NCI-H748 (cell line): ENCODE results near the gene UNC45B.
"Not testable (repeated sequence)": the region's sequence is repeated elsewhere in the genome, so short reads cannot be mapped to it uniquely, and the experiment has no call there.

Source experiments
- DNase-seq: peaks from one replicate; lab custom pipeline; 2025; ENCODE audit not compliant: unreplicated experiment; lab: John Stamatoyannopoulos, UW

The UNC45B gene

GRCh38 chr17:35169835-35170363 lies 22.3 kb downstream of the UNC45B start:
- DNase-seq = no peak

- no peak for DNase-seq
Observed at GRCh38 chr17:35170968-35171771, 23.6 kb downstream of the UNC45B start.

DNA sequence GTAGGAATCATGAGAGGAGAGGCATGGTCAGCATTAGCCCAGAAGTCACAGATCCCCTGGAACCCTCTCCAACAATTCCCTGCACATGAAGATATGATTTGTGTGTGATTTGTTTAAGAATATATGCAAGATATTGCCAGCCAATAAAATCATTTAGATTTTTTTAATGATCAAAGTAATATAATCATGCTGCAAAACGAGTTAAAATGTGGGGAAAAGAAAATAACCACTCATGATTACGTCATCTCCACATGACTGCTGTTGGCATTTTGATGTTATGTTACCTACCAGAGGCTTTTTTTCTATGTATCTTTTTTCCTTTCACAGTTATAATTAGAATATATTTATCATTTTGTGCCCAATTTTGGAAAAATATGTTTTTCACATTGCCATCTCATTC lies 24.2 kb downstream of the UNC45B start:
- no peak for DNase-seq

GRCh38 chr17:35172321-35172720 lies 24.7 kb downstream of the UNC45B start:
- DNase-seq = not testable (repeated sequence)

GRCh38 chr17:35174835-35175334 lies 27.3 kb downstream of the UNC45B start:
- no peak for DNase-seq

- DNase-seq = no peak
Observed at GRCh38 chr17:35175638-35176415, 28.2 kb downstream of the UNC45B start.

GRCh38 chr17:35176897-35177296 lies 29.3 kb downstream of the UNC45B start:
- DNase-seq = no peak

GRCh38 chr17:35179379-35179778 lies 31.8 kb downstream of the UNC45B start:
- not testable (repeated sequence) for DNase-seq

DNA sequence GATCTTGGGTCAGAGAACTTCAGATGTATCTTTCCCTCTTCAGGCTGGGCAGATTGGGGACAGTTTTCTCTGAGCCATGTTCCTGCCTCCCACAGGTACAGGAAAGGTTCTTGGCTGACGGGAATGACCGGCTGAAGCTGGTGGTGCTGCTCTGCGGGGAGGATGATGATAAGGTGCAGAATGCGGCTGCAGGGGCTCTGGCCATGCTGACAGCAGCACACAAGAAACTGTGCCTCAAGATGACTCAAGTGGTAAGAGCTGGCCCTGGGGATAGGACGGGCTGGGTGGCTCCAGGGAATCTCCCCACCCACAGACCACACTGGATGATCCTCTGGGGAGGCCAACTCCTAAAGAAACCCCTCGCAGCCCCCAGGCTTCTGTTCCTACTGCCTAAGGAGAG lies 35.7 kb downstream of the UNC45B start:
- DNase-seq = no peak

GRCh38 chr17:35184274-35184673 lies 36.7 kb downstream of the UNC45B start:
- DNase-seq = no peak

DNA sequence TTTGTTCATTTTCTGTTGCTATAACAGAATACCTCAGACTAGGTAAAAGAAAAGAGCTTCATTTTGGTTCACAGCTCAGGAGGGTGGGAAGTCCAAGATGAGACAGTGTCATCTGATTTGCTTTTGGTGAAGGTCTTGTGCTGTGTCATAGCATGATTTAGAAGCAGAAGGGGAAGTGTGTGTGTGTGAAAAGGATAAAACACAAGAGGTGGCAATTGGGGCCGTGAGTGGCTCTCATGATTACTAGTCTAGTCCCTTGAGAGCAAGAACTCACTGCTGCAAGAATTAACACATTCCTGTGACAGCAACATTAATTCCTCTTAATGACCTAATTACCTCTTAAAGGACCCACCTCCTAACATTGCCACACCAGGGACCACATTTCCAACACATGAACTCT lies 38.2 kb downstream of the UNC45B start:
- DNase-seq = no peak

DNA sequence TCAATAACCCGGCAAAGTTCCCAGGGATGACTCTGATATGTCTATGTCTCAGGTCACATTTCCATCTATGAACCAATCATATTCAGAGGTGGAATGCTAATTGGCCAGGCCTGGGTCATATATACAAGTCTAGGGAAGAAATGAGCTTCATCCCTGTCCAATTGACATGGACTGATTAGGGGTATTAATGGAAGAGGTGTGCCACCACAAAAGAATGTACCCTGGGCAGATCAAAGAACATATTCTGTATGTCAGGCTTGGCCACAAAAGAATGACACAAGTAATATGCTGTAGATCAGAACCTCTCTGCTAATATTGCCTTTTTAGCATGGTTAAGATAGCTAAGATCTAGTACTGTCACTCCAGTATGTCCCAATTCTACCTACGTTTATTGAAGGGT lies 39.9 kb downstream of the UNC45B start:
- no peak for DNase-seq

GRCh38 chr17:35188111-35188510 lies 40.5 kb downstream of the UNC45B start:
- DNase-seq = peak; percentile 7

DNA sequence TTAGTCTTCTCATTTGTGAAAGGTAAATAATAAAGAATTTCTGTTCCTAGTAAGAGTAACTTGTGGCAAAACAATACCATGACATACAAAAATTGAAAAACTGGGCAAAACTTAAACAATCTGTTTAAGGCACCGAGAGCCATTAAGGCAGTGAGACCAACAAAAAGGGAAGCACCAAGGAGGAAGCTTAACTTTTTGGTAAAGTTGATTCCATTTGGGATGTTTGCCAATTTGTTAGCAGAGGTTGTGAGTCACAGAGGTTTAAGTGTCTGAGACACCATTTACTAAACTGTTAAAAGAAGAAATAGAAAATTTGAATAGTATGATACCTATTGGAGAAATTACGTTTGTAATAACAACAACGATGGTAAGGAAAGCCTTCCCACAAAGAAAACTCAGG lies 41.7 kb downstream of the UNC45B start:
- no peak for DNase-seq

DNA sequence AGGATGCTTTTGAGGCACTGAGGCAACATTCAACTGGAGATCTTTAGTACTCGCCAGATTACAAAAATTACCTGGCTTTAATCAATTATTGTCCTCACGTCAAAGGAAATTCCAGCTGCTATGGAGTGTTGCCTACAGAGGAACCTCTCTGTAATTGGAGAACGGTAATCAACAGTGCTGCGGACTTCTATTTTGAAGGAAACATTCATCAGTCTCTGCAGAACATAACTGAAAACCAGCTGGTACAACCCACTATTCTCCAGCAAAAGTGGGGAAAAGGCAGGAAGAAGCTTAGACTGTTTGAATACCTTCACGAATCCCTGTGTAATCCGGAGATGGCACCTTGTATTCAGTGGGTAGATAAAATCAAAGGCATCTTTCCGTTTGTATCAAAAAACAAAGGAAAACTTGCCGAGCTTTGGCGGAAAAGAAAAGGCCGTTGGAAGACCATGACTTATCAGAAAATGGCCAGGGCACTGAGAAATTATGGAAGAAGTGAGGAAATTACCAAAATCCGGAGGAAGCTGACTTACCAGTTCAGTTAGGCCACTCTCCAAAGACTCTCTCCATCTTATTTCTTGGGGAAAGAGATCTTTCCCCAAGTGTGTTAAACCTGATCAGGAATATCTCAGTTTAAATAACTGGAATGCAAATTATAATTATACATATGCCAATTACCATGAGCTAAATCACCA lies 43.5 kb downstream of the UNC45B start:
- peak; percentile 25 for DNase-seq

GRCh38 chr17:35192708-35193107 lies 45.1 kb downstream of the UNC45B start:
- DNase-seq = no peak

- DNase-seq = not testable (repeated sequence)
Observed at GRCh38 chr17:35194001-35194400, 46.4 kb downstream of the UNC45B start, which contains the start of gene SLC35G3. Gene SLC35G3, minus strand, starts transcription at chr17:35194393. Its CDS starts 86 bp downstream, at chr17:35194307.

DNA sequence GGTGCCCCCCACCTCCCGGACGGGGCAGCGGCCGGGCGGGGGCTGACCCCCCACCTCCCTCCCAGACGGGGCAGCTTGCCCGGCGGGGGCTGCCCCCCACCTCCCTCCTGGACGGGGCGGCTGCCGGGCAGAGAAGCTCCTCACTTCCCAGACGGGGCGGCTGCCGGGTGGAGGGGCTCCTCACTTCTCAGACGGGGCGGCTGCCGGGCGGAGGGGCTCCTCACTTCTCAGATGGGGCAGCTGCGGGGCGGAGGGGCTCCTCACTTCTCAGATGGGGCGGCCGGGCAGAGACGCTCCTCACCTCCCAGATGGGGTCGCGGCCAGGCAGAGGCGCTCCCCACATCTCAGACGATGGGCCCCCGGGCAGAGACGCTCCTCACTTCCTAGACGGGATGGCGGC lies 47.4 kb downstream of the UNC45B start:
- not testable (repeated sequence) for DNase-seq

GRCh38 chr17:35202582-35202981 lies 55.0 kb downstream of the UNC45B start:
- DNase-seq = not testable (repeated sequence)

DNA sequence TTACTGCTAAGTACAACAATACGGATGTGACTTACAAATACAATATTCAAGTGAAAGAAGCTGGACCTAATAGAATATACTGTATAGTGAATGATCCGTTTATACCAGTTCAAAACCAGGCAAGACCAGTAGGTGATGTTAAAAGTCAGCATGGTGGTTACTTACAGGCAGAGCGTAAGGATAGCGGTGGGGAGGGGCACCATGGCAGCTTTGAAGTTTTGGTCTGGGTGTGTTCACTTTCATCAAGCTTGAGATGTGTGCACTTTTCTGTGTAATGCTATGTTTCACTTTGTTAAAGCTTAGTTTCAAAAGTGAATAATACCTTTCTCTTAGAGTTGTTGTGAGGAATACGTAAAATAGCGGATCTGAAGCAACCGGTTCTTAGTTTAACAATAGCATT lies 63.1 kb downstream of the UNC45B start:
- no peak for DNase-seq

- DNase-seq = no peak
Observed at GRCh38 chr17:35212668-35213067, 65.1 kb downstream of the UNC45B start.
